Measurements from ENCODE around the gene CSTF2T. TPM values are rescaled to one million over a fixed set of nuclear protein-coding genes. Genes with fewer than 3 reads are reported as not detected.

CSTF2T gene
- total and polyA plus RNA-seq, 9 donors, result 14.3 to 38.2 (median 30.1) TPM

GRCh38 chr10:51706225-51706624 lies 6.8 kb upstream of the CSTF2T start:
- H3K9me3 ChIP-seq, result no peaks in the 10 kb centered on the region
- WGBS, 3 donors, result 9 to 11% (median 11%) methylated on average over 3 of the region's 3 CpGs
- H3K36me3 ChIP-seq, result no peaks in the 10 kb centered on the region
- no peak overlapping the region for H3K4me3 ChIP-seq
- no peaks in the 10 kb centered on the region for H3K27me3 ChIP-seq
- TF ChIP-seq CTCF (IDR thresholded peaks at IDR 0.05) (no peak), EP300 (IDR thresholded peaks at IDR 0.05) (no peak)
- no peaks in the 10 kb centered on the region for H3K4me1 ChIP-seq (ENCODE audit: insufficient read depth)
- H3K27ac ChIP-seq, result no peak overlapping the region
- intact Hi-C loops (cut with DNase I), result loop anchor here in 2 of 4 donors (10.0 kb wide), 1 partner anchor 189 kb away; no protein-coding TSS in a partner anchor
- peak; percentile 79 to 96 (median 89) for DNase-seq

GRCh38 chr10:51705774-51706173 lies 6.4 kb upstream of the CSTF2T start:
- 64 to 74% (median 68%) methylated on average over 3 of the region's 3 CpGs for WGBS, 3 donors
- intact Hi-C loops (cut with DNase I), result loop anchor here in 2 of 4 donors (10.0 kb wide), 1 partner anchor 189 kb away; no protein-coding TSS in a partner anchor
- DNase-seq, result no peak
- TF ChIP-seq EP300 (IDR thresholded peaks at IDR 0.05) (no peak), POLR2A (IDR thresholded peaks at IDR 0.05) (no peak), CTCF (IDR thresholded peaks at IDR 0.05) (no peak)
- H3K4me3 ChIP-seq, result no peak overlapping the region
- no peaks in the 10 kb centered on the region for H3K36me3 ChIP-seq
- H3K27me3 ChIP-seq, result no peaks in the 10 kb centered on the region
- no peaks in the 10 kb centered on the region for H3K9me3 ChIP-seq
- H3K4me1 ChIP-seq (ENCODE audit: insufficient read depth), result no peaks in the 10 kb centered on the region
- H3K27ac ChIP-seq, result no peak overlapping the region

GRCh38 chr10:51700228-51700817 lies 928 bp upstream of the CSTF2T start:
- H3K4me3 ChIP-seq, result peak overlapping the region; percentile 86
- no peaks in the 10 kb centered on the region for H3K27me3 ChIP-seq
- TF ChIP-seq POLR2A (IDR thresholded peaks at IDR 0.05), result no peak
- TF ChIP-seq CTCF (IDR thresholded peaks at IDR 0.05), result no peak
- no peak for TF ChIP-seq EP300 (IDR thresholded peaks at IDR 0.05)
- peak overlapping the region; percentile 91 to 93 for H3K27ac ChIP-seq
- peaks cover 11% of the 10 kb centered on the region for H3K4me1 ChIP-seq (ENCODE audit: insufficient read depth)
- DNase-seq, result peak; percentile 29 to 71 (median 59)
- H3K9me3 ChIP-seq, result no peaks in the 10 kb centered on the region
- no peaks in the 10 kb centered on the region for H3K36me3 ChIP-seq
- WGBS, 3 donors, result 3 to 9% (median 3%) methylated on average over 12 of the region's 12 CpGs
- intact Hi-C loops (cut with DNase I), result loop anchor here in 2 of 4 donors (10.0 kb wide), 1 partner anchor 194 kb away; no protein-coding TSS in a partner anchor

DNA sequence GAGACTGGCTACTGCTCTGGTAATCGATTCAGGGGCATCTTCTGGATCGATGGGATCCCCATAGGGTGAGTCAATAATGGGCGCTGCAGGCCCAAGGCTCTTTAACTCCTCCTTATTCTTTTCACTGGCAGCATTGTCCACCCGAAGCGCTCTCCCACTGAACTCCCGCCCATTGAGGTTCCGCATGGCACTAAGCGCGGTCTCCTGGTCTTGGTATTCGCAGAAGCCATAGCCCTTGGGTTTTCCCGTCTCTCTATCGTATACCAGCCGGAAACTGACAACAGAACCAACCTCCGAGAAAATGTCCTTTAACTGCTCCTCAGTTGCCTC lies 285 bp downstream of the CSTF2T start:
- 0 to 1% (median 0%) methylated on average over 14 of the region's 14 CpGs for WGBS, 3 donors
- DNase-seq, result no peak
- H3K36me3 ChIP-seq, result no peaks in the 10 kb centered on the region

More for the DNA sequence above, 285 bp downstream of the CSTF2T start:
- Histone ChIP-seq H3K27ac (peak overlapping the region; percentile 91 to 93), H3K27me3 (no peaks in the 10 kb centered on the region), H3K4me1 (ENCODE audit: insufficient read depth) (peaks cover 11% of the 10 kb centered on the region), H3K9me3 (no peaks in the 10 kb centered on the region), H3K4me3 (peak overlapping the region; percentile 86)
- TF ChIP-seq POLR2A (IDR thresholded peaks at IDR 0.05) (no peak), EP300 (IDR thresholded peaks at IDR 0.05) (no peak), CTCF (IDR thresholded peaks at IDR 0.05) (no peak)
- intact Hi-C loops (cut with DNase I), result loop anchor here in 2 of 4 donors (5.0 to 10.0 kb wide), 2 partner anchors 176 to 627 kb away; partner anchors contain the start of gene PRKG1 (in 1 of the 2)
